Lower leg skin (tissue), 3 donors: Measurements from ENCODE around the gene SFMBT1.

Experiments
- POLR2A ChIP-seq, 2 donors: fragments of 450-650 bp; IDR thresholded peaks; one replicate each; pipeline ENCODE4 v1.6.1; 2016 to 2017; ENCODE audit warnings: antibody characterized with exemption in 2 of 2, mild to moderate bottlenecking in 1 of 2, moderate library complexity in 1 of 2
- TF ChIP-seq, protein P1 (sequence below), 3 donors: fragments of 450-650 bp; IDR thresholded peaks; one replicate each; pipeline ENCODE4 v1.5.1; 2016; ENCODE audit warnings: antibody characterized with exemption in 3 of 3, mild to moderate bottlenecking in 3 of 3, moderate library complexity in 2 of 3

- TF ChIP-seq, protein P1, sequence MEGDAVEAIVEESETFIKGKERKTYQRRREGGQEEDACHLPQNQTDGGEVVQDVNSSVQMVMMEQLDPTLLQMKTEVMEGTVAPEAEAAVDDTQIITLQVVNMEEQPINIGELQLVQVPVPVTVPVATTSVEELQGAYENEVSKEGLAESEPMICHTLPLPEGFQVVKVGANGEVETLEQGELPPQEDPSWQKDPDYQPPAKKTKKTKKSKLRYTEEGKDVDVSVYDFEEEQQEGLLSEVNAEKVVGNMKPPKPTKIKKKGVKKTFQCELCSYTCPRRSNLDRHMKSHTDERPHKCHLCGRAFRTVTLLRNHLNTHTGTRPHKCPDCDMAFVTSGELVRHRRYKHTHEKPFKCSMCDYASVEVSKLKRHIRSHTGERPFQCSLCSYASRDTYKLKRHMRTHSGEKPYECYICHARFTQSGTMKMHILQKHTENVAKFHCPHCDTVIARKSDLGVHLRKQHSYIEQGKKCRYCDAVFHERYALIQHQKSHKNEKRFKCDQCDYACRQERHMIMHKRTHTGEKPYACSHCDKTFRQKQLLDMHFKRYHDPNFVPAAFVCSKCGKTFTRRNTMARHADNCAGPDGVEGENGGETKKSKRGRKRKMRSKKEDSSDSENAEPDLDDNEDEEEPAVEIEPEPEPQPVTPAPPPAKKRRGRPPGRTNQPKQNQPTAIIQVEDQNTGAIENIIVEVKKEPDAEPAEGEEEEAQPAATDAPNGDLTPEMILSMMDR (IDR thresholded peaks at IDR 0.05): no peak
- TF ChIP-seq POLR2A (IDR thresholded peaks at IDR 0.05): no peak
Observed at GRCh38 chr3:53085476-53085875, 39.6 kb upstream of the SFMBT1 start.
